ENCODE measurements around the gene TRIM47.

GRCh38 chr17:75872434-75873351, 5.7 kb downstream of the TRIM47 start:
- TF ChIP-seq SIN3A (IDR thresholded peaks at IDR 0.05; ENCODE audit: low read depth) (no peak), CTCF (IDR thresholded peaks at IDR 0.05 in 2 of 3, conservative IDR thresholded peaks at IDR 0.05 in 1 of 3; ENCODE audit: borderline replicate concordance in 1 of 3, insufficient read depth in 1 of 3, low read depth in 2 of 3, low read length in 2 of 3) (no peak), YY1 (IDR thresholded peaks at IDR 0.05; ENCODE audit: extremely low read depth, insufficient replicate concordance, low read depth, low read length) (peak; percentile 24), ZNF274 (IDR thresholded peaks at IDR 0.05; ENCODE audit: low read depth, low read length) (no peak), POLR2AphosphoS5 (IDR thresholded peaks at IDR 0.05; ENCODE audit: low read depth, low read length) (peak; percentile 44; the same call in 1 of the 2 replicates), EZH2phosphoT487 (IDR thresholded peaks at IDR 0.05; ENCODE audit: borderline replicate concordance) (no peak), POLR2A (IDR thresholded peaks at IDR 0.05; ENCODE audit: borderline replicate concordance, extremely low read depth, insufficient read depth, insufficient read length) (no peak), ELF1 (IDR thresholded peaks at IDR 0.05; ENCODE audit: borderline replicate concordance, low read depth) (no peak)

All from HCT116 (cell line).